Testis (tissue), 3 donors: Measurements from ENCODE around the gene SNIP1. TPM values are rescaled to one million over a fixed set of nuclear protein-coding genes. Genes with fewer than 3 reads are reported as not detected.
"Not testable (repeated sequence)": the region's sequence is repeated elsewhere in the genome, so short reads cannot be mapped to it uniquely, and the experiment has no call there.

Source experiments
- DNase-seq: peaks from one replicate; pipeline ENCODE4 v3.0.0-alpha.2; 2019
- H3K27ac ChIP-seq, 2 donors: fragments of 200-600 bp; sonication (generic); one replicate each; pipeline ENCODE4 v1.5.1; 2019
- H3K27me3 ChIP-seq: fragments of 200-600 bp; sonication (generic); one replicate; pipeline ENCODE4 v1.5.1; 2019
- H3K36me3 ChIP-seq: fragments of 200-600 bp; sonication (generic); one replicate; pipeline ENCODE4 v1.5.1; 2017; ENCODE audit warnings: low read depth; ENCODE audit errors: missing control alignments
- H3K4me1 ChIP-seq: fragments of 200-600 bp; sonication (generic); one replicate; pipeline ENCODE4 v1.5.1; 2019
- H3K4me3 ChIP-seq, 2 donors: fragments of 200-600 bp; sonication (generic); one replicate each; pipeline ENCODE4 v1.5.1; 2017 to 2019
- H3K9me3 ChIP-seq: fragments of 200-600 bp; sonication (generic); one replicate; pipeline ENCODE4 v1.5.1; 2017
- CTCF ChIP-seq, 3 experiments: fragments of 450-650 bp in 2 of 3; fragments of 200-600 bp in 1 of 3; sonication (generic) in 1 of 3; IDR thresholded peaks; one replicate each; pipeline ENCODE4 v1.5.1; 2016 to 2019; ENCODE audit warnings: antibody characterized with exemption in 3 of 3, mild to moderate bottlenecking in 2 of 3, moderate library complexity in 1 of 3
- POLR2A ChIP-seq: fragments of 450-650 bp; IDR thresholded peaks from one replicate; pipeline ENCODE4 v1.6.1; 2017; ENCODE audit warnings: antibody characterized with exemption, mild to moderate bottlenecking, moderate library complexity
- WGBS, 2 donors: methylation state at CpG; one replicate each; pipeline ENCODE4 v1.1.5; 2018; 5-methylcytosine and 5-hydroxymethylcytosine counted together
- intact Hi-C: fragments of 100-400 bp; cut with DNase I; formaldehyde crosslinking; loops from one replicate; pipeline ENCODE4 v1.15.1; 2023; ENCODE audit warnings: low total_unique reads
- polyA plus RNA-seq: library from polyadenylated mRNA; stranded (reverse); fragments of 350-450 nt; fragmentation: Illumina TruSeq; extraction: RNeasy Lipid Tissue Mini Kit (QIAGEN cat#74804); gene quantifications from one replicate; pipeline ENCODE4 v1.2.3, GENCODE V29; 2014; ENCODE audit warnings: low read depth, low replicate concordance; ENCODE audit not compliant: insufficient read depth
- total RNA-seq, 2 donors: library from RNA; depleted of rRNA; stranded (reverse); fragments of >200 nt; gene quantifications; one replicate each; pipeline ENCODE4 v1.2.3, GENCODE V29; 2016

SNIP1 gene
- total and polyA plus RNA-seq, 3 donors from 2014 or later: 16.8 to 51.4 (median 33.7) TPM

- intact Hi-C loops: no loop called here
- no peak for DNase-seq
- WGBS, 2 donors: 85 to 91% methylated on average over 6 of the region's 6 CpGs
- Histone ChIP-seq H3K27ac (no peak overlapping the region), H3K27me3 (no peaks in the 10 kb centered on the region), H3K4me1 (peaks cover 7% of the 10 kb centered on the region), H3K36me3 (no peaks in the 10 kb centered on the region), H3K4me3 (no peak overlapping the region), H3K9me3 (no peaks in the 10 kb centered on the region)
- TF ChIP-seq CTCF (IDR thresholded peaks at IDR 0.05) (no peak), POLR2A (no peak)
Measured at GRCh38 chr1:37549341-37549740, 4.8 kb downstream of the SNIP1 start.

- TF ChIP-seq CTCF (IDR thresholded peaks at IDR 0.05): no peak
- no peak for TF ChIP-seq POLR2A
- no peak overlapping the region for H3K4me3 ChIP-seq
- no peaks in the 10 kb centered on the region for H3K9me3 ChIP-seq
- no peaks in the 10 kb centered on the region for H3K36me3 ChIP-seq
- 75 to 94% methylated on average over 5 of the region's 5 CpGs for WGBS, 2 donors
- H3K4me1 ChIP-seq: peaks cover 2% of the 10 kb centered on the region
- no peaks in the 10 kb centered on the region for H3K27me3 ChIP-seq
- H3K27ac ChIP-seq: no peak overlapping the region
- intact Hi-C loops: no loop called here
- peak; percentile 2 for DNase-seq
Measured at GRCh38 chr1:37545019-37545418, 9.1 kb downstream of the SNIP1 start.

- Histone ChIP-seq H3K27ac (no peak overlapping the region), H3K4me3 (no peak overlapping the region), H3K36me3 (no peaks in the 10 kb centered on the region), H3K27me3 (no peaks in the 10 kb centered on the region), H3K9me3 (no peaks in the 10 kb centered on the region), H3K4me1 (peaks cover 2% of the 10 kb centered on the region)
- 93 to 96% methylated on average over 18 to 21 of the region's 21 CpGs for WGBS, 2 donors
- no peak for TF ChIP-seq CTCF (IDR thresholded peaks at IDR 0.05)
- TF ChIP-seq POLR2A: no peak
- intact Hi-C loops: no loop called here
- peak; percentile 4 for DNase-seq
Measured at GRCh38 chr1:37544530-37544929, 9.6 kb downstream of the SNIP1 start.

GRCh38 chr1:37540036-37540785 lies 13.9 kb downstream of the SNIP1 start:
- no peak overlapping the region for H3K27ac ChIP-seq
- intact Hi-C loops: no loop called here
- 94 to 95% methylated on average over 30 of the region's 30 CpGs for whole genome bisulfite sequencing, 2 donors
- no peaks in the 10 kb centered on the region for H3K36me3 ChIP-seq
- peaks cover 2% of the 10 kb centered on the region for H3K4me1 ChIP-seq
- TF ChIP-seq POLR2A: no peak
- TF ChIP-seq CTCF (IDR thresholded peaks at IDR 0.05): no peak
- no peak overlapping the region for H3K4me3 ChIP-seq
- no peaks in the 10 kb centered on the region for H3K9me3 ChIP-seq
- no peak for DNase-seq
- no peaks in the 10 kb centered on the region for H3K27me3 ChIP-seq

- H3K4me1 ChIP-seq, intact Hi-C loops, H3K27ac ChIP-seq, H3K27me3 ChIP-seq, H3K36me3 ChIP-seq, DNase-seq, H3K9me3 ChIP-seq, H3K4me3 ChIP-seq: not testable (repeated sequence)
- WGBS, 2 donors: 91 to 94% methylated on average over 10 of the region's 10 CpGs
Measured at GRCh38 chr1:37539154-37539553, 14.9 kb downstream of the SNIP1 start.
